ENCODE data around the gene TSKS.

Gene TSKS

GRCh38 chr19:49763230-49763629 lies at the start of gene TSKS:
Gene TSKS (minus strand): TSS chr19:49763306. CDS start chr19:49763247, 59 bp downstream.
- DNase-seq: no peak

- no peak for DNase-seq
Measured at GRCh38 chr19:49812452-49812996, 49.4 kb upstream of the TSKS start.

- DNase-seq: no peak
Measured at GRCh38 chr19:49811328-49811727, 48.2 kb upstream of the TSKS start.

- DNase-seq: no peak
Measured at GRCh38 chr19:49809941-49810389, 46.9 kb upstream of the TSKS start.

GRCh38 chr19:49809160-49809940 lies 46.2 kb upstream of the TSKS start:
- peak; percentile 56 for DNase-seq

GRCh38 chr19:49808711-49809159 lies 45.6 kb upstream of the TSKS start:
- DNase-seq: peak; percentile 91

- DNase-seq: no peak
Measured at GRCh38 chr19:49807904-49808675, 45.0 kb upstream of the TSKS start.

- no peak for DNase-seq
Measured at GRCh38 chr19:49807058-49807903, 44.2 kb upstream of the TSKS start.

- no peak for DNase-seq
Measured at GRCh38 chr19:49806620-49806959, 43.5 kb upstream of the TSKS start.

GRCh38 chr19:49805822-49806619 lies 42.9 kb upstream of the TSKS start:
- DNase-seq: no peak

GRCh38 chr19:49803529-49803856 lies 40.4 kb upstream of the TSKS start:
- no peak for DNase-seq

GRCh38 chr19:49802836-49803528 lies 39.9 kb upstream of the TSKS start:
- DNase-seq: no peak

GRCh38 chr19:49801966-49802661 lies 39.0 kb upstream of the TSKS start:
- DNase-seq: no peak

GRCh38 chr19:49801401-49801888 lies 38.3 kb upstream of the TSKS start:
- DNase-seq: no peak

GRCh38 chr19:49800771-49801170 lies 37.7 kb upstream of the TSKS start:
- DNase-seq: no peak

- peak; percentile 40 for DNase-seq
Measured at GRCh38 chr19:49799798-49800376, 36.8 kb upstream of the TSKS start.

- DNase-seq: no peak
Measured at GRCh38 chr19:49799271-49799797, 36.2 kb upstream of the TSKS start.

GRCh38 chr19:49798574-49798973 lies 35.5 kb upstream of the TSKS start:
- no peak for DNase-seq

GRCh38 chr19:49795615-49796014 lies 32.5 kb upstream of the TSKS start:
- DNase-seq: no peak

- peak; percentile 53 for DNase-seq
Measured at GRCh38 chr19:49793561-49793840, 30.4 kb upstream of the TSKS start.

All from activated CD4-positive, alpha-beta T cell treated with anti-CD3 and anti-CD28 coated beads for 48 hours (primary cell).